Measurements from ENCODE around the gene FBN2.

Gene FBN2

DNA sequence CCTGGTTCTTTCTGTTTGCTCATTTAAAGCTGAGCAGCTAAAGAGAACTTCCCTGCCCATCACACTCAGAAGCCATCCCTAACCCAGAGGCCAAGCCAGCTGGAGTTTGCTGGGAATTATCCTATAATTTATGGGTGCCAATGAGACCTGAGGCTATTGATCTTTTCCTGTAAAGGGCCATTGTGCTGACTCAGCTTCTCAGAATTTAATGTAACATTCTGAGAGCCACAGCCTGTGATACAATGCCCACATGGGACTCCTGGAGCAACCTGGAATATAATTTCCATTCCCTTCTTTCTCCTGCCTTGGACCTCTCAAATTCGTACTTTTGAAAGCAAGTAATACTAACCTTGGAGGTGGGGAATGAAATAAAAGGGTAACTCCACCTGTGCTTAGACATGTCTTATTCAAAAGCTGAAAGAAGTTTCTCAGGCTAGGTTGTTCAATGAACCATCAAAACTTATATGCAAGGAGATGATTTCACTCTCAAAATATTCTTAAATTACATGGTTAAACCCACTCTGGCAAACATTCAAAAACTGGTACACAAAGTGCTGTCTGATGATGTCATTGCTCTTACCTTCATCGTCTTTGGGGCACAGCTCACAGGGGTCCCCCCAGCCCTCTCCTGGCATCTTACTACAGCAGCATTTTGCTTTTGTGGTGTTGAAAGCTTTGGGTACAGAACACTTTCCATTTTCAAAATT, 247.7 kb downstream of the FBN2 start:
- Histone ChIP-seq H3K36me3 (ENCODE audit: insufficient read depth, low read length) (no peaks in the 10 kb centered on the region), H3K9me3 (ENCODE audit: insufficient read depth, low read length, severe bottlenecking) (no peaks in the 10 kb centered on the region), H3K27me3 (ENCODE audit: insufficient read depth, low read length, poor library complexity) (no peaks in the 10 kb centered on the region), H3K79me2 (ENCODE audit: insufficient read depth, low read length) (no peaks in the 10 kb centered on the region), H4K20me1 (ENCODE audit: insufficient read depth, low read length) (no peaks in the 10 kb centered on the region), H3K4me1 (ENCODE audit: insufficient read depth, low read length) (no peaks in the 10 kb centered on the region), H3K4me2 (ENCODE audit: insufficient read depth, low read length) (no peak overlapping the region), H3K9ac (ENCODE audit: low read depth, low read length) (no peak overlapping the region), H3K27ac (ENCODE audit: low read length) (no peak overlapping the region), H2AFZ (ENCODE audit: low read depth, low read length) (no peak overlapping the region; the same call in 1 of the 2 replicates), H3K4me3 (ENCODE audit: low read depth in 1 of 2, low read length in 2 of 2) (no peak overlapping the region)
- no peak for DNase-seq
- ATAC-seq (ENCODE audit: insufficient read depth, low read depth): no peak
- TF ChIP-seq CTCF (IDR thresholded peaks at IDR 0.05; ENCODE audit: borderline replicate concordance, extremely low read depth, low read length, poor library complexity, severe bottlenecking): no peak
- TF ChIP-seq EZH2 (IDR thresholded peaks at IDR 0.05; ENCODE audit: borderline replicate concordance, low read depth, low read length, severe bottlenecking): no peak

- Histone ChIP-seq H3K79me2 (ENCODE audit: insufficient read depth, low read length) (no peaks in the 10 kb centered on the region), H2AFZ (ENCODE audit: low read depth, low read length) (no peak overlapping the region), H3K9ac (ENCODE audit: low read depth, low read length) (no peak overlapping the region), H3K9me3 (ENCODE audit: insufficient read depth, low read length, severe bottlenecking) (no peaks in the 10 kb centered on the region), H3K4me1 (ENCODE audit: insufficient read depth, low read length) (no peaks in the 10 kb centered on the region), H4K20me1 (ENCODE audit: insufficient read depth, low read length) (no peaks in the 10 kb centered on the region), H3K4me3 (ENCODE audit: low read depth in 1 of 2, low read length in 2 of 2) (no peak overlapping the region), H3K27ac (ENCODE audit: low read length) (no peak overlapping the region), H3K4me2 (ENCODE audit: insufficient read depth, low read length) (no peak overlapping the region), H3K36me3 (ENCODE audit: insufficient read depth, low read length) (no peaks in the 10 kb centered on the region), H3K27me3 (ENCODE audit: insufficient read depth, low read length, poor library complexity) (no peaks in the 10 kb centered on the region)
- ATAC-seq (ENCODE audit: insufficient read depth, low read depth): no peak
- TF ChIP-seq EZH2 (IDR thresholded peaks at IDR 0.05; ENCODE audit: borderline replicate concordance, low read depth, low read length, severe bottlenecking) (no peak), CTCF (IDR thresholded peaks at IDR 0.05; ENCODE audit: borderline replicate concordance, extremely low read depth, low read length, poor library complexity, severe bottlenecking) (no peak)
- DNase-seq: no peak
Measured at GRCh38 chr5:128287740-128288139, 250.3 kb downstream of the FBN2 start.

GRCh38 chr5:128284236-128284635, 253.8 kb downstream of the FBN2 start:
- Histone ChIP-seq H3K27me3 (ENCODE audit: insufficient read depth, low read length, poor library complexity) (no peaks in the 10 kb centered on the region), H3K79me2 (ENCODE audit: insufficient read depth, low read length) (no peaks in the 10 kb centered on the region), H3K36me3 (ENCODE audit: insufficient read depth, low read length) (no peaks in the 10 kb centered on the region), H4K20me1 (ENCODE audit: insufficient read depth, low read length) (no peaks in the 10 kb centered on the region), H3K9ac (ENCODE audit: low read depth, low read length) (no peak overlapping the region), H3K4me3 (ENCODE audit: low read depth in 1 of 2, low read length in 2 of 2) (no peak overlapping the region), H3K9me3 (ENCODE audit: insufficient read depth, low read length, severe bottlenecking) (no peaks in the 10 kb centered on the region), H3K27ac (ENCODE audit: low read length) (no peak overlapping the region), H3K4me2 (ENCODE audit: insufficient read depth, low read length) (no peak overlapping the region), H3K4me1 (ENCODE audit: insufficient read depth, low read length) (no peaks in the 10 kb centered on the region), H2AFZ (ENCODE audit: low read depth, low read length) (no peak overlapping the region)
- TF ChIP-seq CTCF (IDR thresholded peaks at IDR 0.05; ENCODE audit: borderline replicate concordance, extremely low read depth, low read length, poor library complexity, severe bottlenecking) (no peak), EZH2 (IDR thresholded peaks at IDR 0.05; ENCODE audit: borderline replicate concordance, low read depth, low read length, severe bottlenecking) (no peak)
- DNase-seq (no peak), ATAC-seq (ENCODE audit: insufficient read depth, low read depth) (no peak)

All from DND-41 (cell line).